HCT116 (cell line): ENCODE results near the gene RYR3. TPM values are rescaled to one million over a fixed set of nuclear protein-coding genes. Genes with fewer than 3 reads are reported as not detected.

Source experiments
- ATAC-seq: fragments of 200-7000 bp; cut with Tn5 transposase; 2 replicates; pipeline ENCODE4 v1.9.1; 2020; ENCODE audit warnings: mild to moderate bottlenecking, moderate library complexity
- BruUV-seq: library from RNA; stranded (reverse); fragments of 400-500 nt; replicated peaks from 2 replicates; lab custom pipeline; 2021; lab: Mats Ljungman, UMichigan
- CTCF ChIA-PET: fragments of 300-600 bp; sonication (Branson Sonifier 250); formaldehyde crosslinking; loops from one replicate; lab custom pipeline; 2021; ENCODE audit warnings: antibody characterized with exemption; lab: Charles Lee
- POLR2A ChIA-PET: fragments of 300-600, 350-600 bp; sonication (Branson Sonifier 250); formaldehyde crosslinking; loops from one replicate; lab custom pipeline; 2021; ENCODE audit warnings: antibody characterized with exemption; lab: Charles Lee
- RAD21 ChIA-PET, 2 experiments: fragments of 300-600 bp; sonication (Branson Sonifier 250); formaldehyde crosslinking; loops; one replicate each; lab custom pipeline; 2023; ENCODE audit warnings: low total read pairs in 2 of 2; ENCODE audit not compliant: uncharacterized antibody in 2 of 2, unreplicated experiment in 2 of 2, low non-redundant PET in 1 of 2; lab: Charles Lee
- DNase-seq: peaks from one replicate; pipeline ENCODE4 v3.0.0-alpha.2; 2010; ENCODE audit warnings: low read depth, low spot score
- H2AFZ ChIP-seq: fragments of 200-600 bp; shearing (Covaris generic), sonication (generic); 2 replicates; pipeline ENCODE4 v1.6.1; 2017; ENCODE audit warnings: low read depth, mixed run types, mixed read lengths, antibody characterized with exemption, low read length; ENCODE audit not compliant: poor library complexity, severe bottlenecking
- H3K27ac ChIP-seq: 2 replicates; pipeline ENCODE4 v1.5.1; 2012; ENCODE audit warnings: low read depth, low read length
- H3K27me3 ChIP-seq: fragments of 200-600 bp; sonication (generic); 2 replicates; pipeline ENCODE4 v1.6.1; 2016; ENCODE audit warnings: mixed run types, low read length, mixed read lengths; ENCODE audit not compliant: insufficient read depth
- H3K36me3 ChIP-seq, 2 experiments: fragments of 200-500 bp in 1 of 2; fragments of 200-600 bp in 1 of 2; sonication (Bioruptor generic) in 1 of 2; sonication (generic) in 1 of 2; 2 replicates each; pipeline versions ENCODE4 v1.5.1 to v1.6.1; 2014 to 2016; ENCODE audit warnings: low read length in 2 of 2, inconsistent platforms in 1 of 2, mixed read lengths in 1 of 2, mixed run types in 1 of 2; ENCODE audit not compliant: insufficient read depth in 2 of 2, control insufficient read depth in 1 of 2
- H3K4me1 ChIP-seq, 2 experiments: fragments of 200-600 bp in 1 of 2; sonication (generic) in 1 of 2; 2 replicates each; pipeline versions ENCODE4 v1.5.1 to v1.6.1; 2012 to 2017; ENCODE audit warnings: low read length in 2 of 2, inconsistent platforms in 1 of 2, mild to moderate bottlenecking in 1 of 2, mixed read lengths in 1 of 2, mixed run types in 1 of 2, moderate library complexity in 1 of 2; ENCODE audit not compliant: insufficient read depth in 2 of 2, control insufficient read depth in 1 of 2
- H3K4me2 ChIP-seq: fragments of 200-600 bp; sonication (generic); 2 replicates; pipeline ENCODE4 v1.6.1; 2017; ENCODE audit warnings: mixed run types, low read length, mixed read lengths
- H3K4me3 ChIP-seq, 2 experiments: fragments of 200-600 bp in 1 of 2; sonication (generic) in 1 of 2; replicated peaks in 1 of 2; 2 replicates each; pipeline ENCODE4 v1.5.1; 2011 to 2016; ENCODE audit warnings: low read length in 2 of 2, control low read depth in 1 of 2, low read depth in 1 of 2, mild to moderate bottlenecking in 1 of 2, mixed read lengths in 1 of 2, mixed run types in 1 of 2
- H3K79me2 ChIP-seq: fragments of 200-600 bp; sonication (generic); 2 replicates; pipeline ENCODE4 v1.6.1; 2017; ENCODE audit warnings: mild to moderate bottlenecking, mixed run types, low read length, moderate library complexity, mixed read lengths; ENCODE audit not compliant: insufficient read depth
- H3K9ac ChIP-seq: fragments of 200-600 bp; sonication (generic); 2 replicates; pipeline ENCODE4 v1.6.1; 2016; ENCODE audit warnings: low read length, mixed read lengths
- H3K9me2 ChIP-seq: fragments of 200-600 bp; sonication (generic), shearing (Covaris generic); 2 replicates; pipeline ENCODE4 v1.6.1; 2017; ENCODE audit warnings: mixed run types, mild to moderate bottlenecking, moderate library complexity; ENCODE audit not compliant: insufficient read depth
- H3K9me3 ChIP-seq, 2 experiments: fragments of 200-500 bp in 1 of 2; fragments of 200-600 bp in 1 of 2; sonication (Bioruptor generic) in 1 of 2; sonication (generic) in 1 of 2; 2 replicates each; pipeline ENCODE4 v1.6.1; 2014 to 2017; ENCODE audit warnings: low read length in 2 of 2, mixed read lengths in 2 of 2, inconsistent platforms in 1 of 2, low read depth in 1 of 2, mild to moderate bottlenecking in 1 of 2, mixed run types in 1 of 2, moderate library complexity in 1 of 2; ENCODE audit not compliant: control insufficient read depth in 1 of 2, insufficient read depth in 1 of 2
- H4K20me1 ChIP-seq: fragments of 200-600 bp; sonication (generic), shearing (Covaris generic); 2 replicates; pipeline ENCODE4 v1.6.1; 2017; ENCODE audit warnings: mixed run types, mild to moderate bottlenecking, moderate library complexity; ENCODE audit not compliant: insufficient read depth
- CBX3 ChIP-seq: IDR thresholded peaks from 2 replicates; pipeline ENCODE4 v1.6.1; 2012; ENCODE audit warnings: low read depth
- CEBPB ChIP-seq: IDR thresholded peaks from 2 replicates; pipeline ENCODE4 v1.6.1; 2012; ENCODE audit warnings: low read depth
- EGR1 ChIP-seq: IDR thresholded peaks from 2 replicates; pipeline ENCODE4 v1.6.1; 2012; ENCODE audit warnings: low read depth
- ELF1 ChIP-seq: IDR thresholded peaks from 2 replicates; pipeline ENCODE4 v1.6.1; 2012; ENCODE audit warnings: low read depth, borderline replicate concordance
- EZH2 ChIP-seq: fragments of 200-600 bp; sonication (generic); IDR thresholded peaks from 2 replicates; pipeline ENCODE4 v1.6.1; 2017; ENCODE audit warnings: antibody characterized with exemption, mixed run types
- EZH2phosphoT487 ChIP-seq: fragments of 200-600 bp; IDR thresholded peaks from 2 replicates; pipeline ENCODE4 v1.6.1; 2018; ENCODE audit warnings: antibody characterized with exemption, borderline replicate concordance
- JUND ChIP-seq: IDR thresholded peaks from 2 replicates; pipeline ENCODE4 v1.6.1; 2012
- POLR2A ChIP-seq: IDR thresholded peaks from 2 replicates; pipeline ENCODE4 v1.7.0; 2011; ENCODE audit warnings: borderline replicate concordance; ENCODE audit not compliant: insufficient read depth, insufficient read length; ENCODE audit errors: extremely low read depth
- POLR2AphosphoS5 ChIP-seq: IDR thresholded peaks from 2 replicates; pipeline ENCODE4 v1.6.1; 2011; ENCODE audit warnings: mild to moderate bottlenecking, low read depth, low read length, moderate library complexity
- RAD21 ChIP-seq: IDR thresholded peaks from 2 replicates; pipeline ENCODE4 v1.6.1; 2012; ENCODE audit warnings: low read depth, mild to moderate bottlenecking
- SP1 ChIP-seq: IDR thresholded peaks from 2 replicates; pipeline ENCODE4 v1.6.1; 2012; ENCODE audit warnings: low read depth
- TCF7L2 ChIP-seq: IDR thresholded peaks from 2 replicates; pipeline ENCODE4 v1.7.0; 2011; ENCODE audit warnings: borderline replicate concordance, inconsistent platforms; ENCODE audit not compliant: insufficient read depth, insufficient read length; ENCODE audit errors: extremely low read depth
- YY1 ChIP-seq: IDR thresholded peaks from 2 replicates; pipeline ENCODE4 v1.6.1; 2011; ENCODE audit warnings: low read length, low read depth, moderate library complexity, mild to moderate bottlenecking; ENCODE audit not compliant: insufficient replicate concordance; ENCODE audit errors: extremely low read depth
- ZNF274 ChIP-seq: fragments of 200-500 bp; sonication (Bioruptor generic); IDR thresholded peaks from 2 replicates; pipeline ENCODE4 v1.6.1; 2014; ENCODE audit warnings: mild to moderate bottlenecking, low read depth, low read length, inconsistent platforms
- intact Hi-C: fragments of 100-400 bp; cut with micrococcal nuclease; formaldehyde crosslinking; loops from 2 replicates; pipeline ENCODE4 v1.10.0; 2022
- total RNA-seq: library from RNA; stranded (reverse); gene quantifications from one replicate; pipeline ENCODE4 v1.2.1, GENCODE V29; 2021; ENCODE audit not compliant: unreplicated experiment
- TF ChIP-seq, protein P1 (sequence below): IDR thresholded peaks from 2 replicates; pipeline ENCODE4 v1.6.1; 2012
- TF ChIP-seq, protein P2 (sequence below): IDR thresholded peaks from 2 replicates; pipeline ENCODE4 v1.6.1; 2011; ENCODE audit warnings: mild to moderate bottlenecking, low read length, moderate library complexity; ENCODE audit not compliant: insufficient replicate concordance; ENCODE audit errors: extremely low read depth
- TF ChIP-seq, protein P3 (sequence below): IDR thresholded peaks from 2 replicates; pipeline ENCODE4 v1.6.1; 2012; ENCODE audit warnings: low read depth

RYR3 gene
- total RNA-seq, 1 experiment from 2014 or later = not detected

DNA sequence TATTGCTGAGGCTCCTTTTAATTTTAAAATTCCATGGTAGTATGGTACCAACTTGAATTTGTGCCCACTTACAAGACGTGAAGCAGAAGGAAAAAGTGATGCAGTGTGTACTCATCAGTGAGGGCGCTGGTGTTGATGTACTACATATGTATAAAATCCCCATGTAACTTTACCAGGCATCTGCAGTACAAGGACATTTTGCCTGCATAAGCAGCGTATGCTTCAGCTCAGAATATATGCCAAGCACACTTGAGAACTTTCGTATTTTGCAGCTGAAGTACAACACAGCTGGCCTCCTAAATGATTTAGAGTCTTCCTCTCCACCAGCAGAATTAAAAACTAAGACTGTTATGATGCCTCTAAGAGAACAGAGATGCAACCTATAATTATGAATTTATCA lies 108.9 kb downstream of the RYR3 start (continued):
- TF ChIP-seq, protein P1, sequence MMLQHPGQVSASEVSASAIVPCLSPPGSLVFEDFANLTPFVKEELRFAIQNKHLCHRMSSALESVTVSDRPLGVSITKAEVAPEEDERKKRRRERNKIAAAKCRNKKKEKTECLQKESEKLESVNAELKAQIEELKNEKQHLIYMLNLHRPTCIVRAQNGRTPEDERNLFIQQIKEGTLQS = no peak
- TF ChIP-seq, protein P2, sequence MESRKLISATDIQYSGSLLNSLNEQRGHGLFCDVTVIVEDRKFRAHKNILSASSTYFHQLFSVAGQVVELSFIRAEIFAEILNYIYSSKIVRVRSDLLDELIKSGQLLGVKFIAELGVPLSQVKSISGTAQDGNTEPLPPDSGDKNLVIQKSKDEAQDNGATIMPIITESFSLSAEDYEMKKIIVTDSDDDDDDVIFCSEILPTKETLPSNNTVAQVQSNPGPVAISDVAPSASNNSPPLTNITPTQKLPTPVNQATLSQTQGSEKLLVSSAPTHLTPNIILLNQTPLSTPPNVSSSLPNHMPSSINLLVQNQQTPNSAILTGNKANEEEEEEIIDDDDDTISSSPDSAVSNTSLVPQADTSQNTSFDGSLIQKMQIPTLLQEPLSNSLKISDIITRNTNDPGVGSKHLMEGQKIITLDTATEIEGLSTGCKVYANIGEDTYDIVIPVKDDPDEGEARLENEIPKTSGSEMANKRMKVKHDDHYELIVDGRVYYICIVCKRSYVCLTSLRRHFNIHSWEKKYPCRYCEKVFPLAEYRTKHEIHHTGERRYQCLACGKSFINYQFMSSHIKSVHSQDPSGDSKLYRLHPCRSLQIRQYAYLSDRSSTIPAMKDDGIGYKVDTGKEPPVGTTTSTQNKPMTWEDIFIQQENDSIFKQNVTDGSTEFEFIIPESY = no peak
- TF ChIP-seq POLR2AphosphoS5 = no peak
- no peak for TF ChIP-seq EZH2phosphoT487

DNA sequence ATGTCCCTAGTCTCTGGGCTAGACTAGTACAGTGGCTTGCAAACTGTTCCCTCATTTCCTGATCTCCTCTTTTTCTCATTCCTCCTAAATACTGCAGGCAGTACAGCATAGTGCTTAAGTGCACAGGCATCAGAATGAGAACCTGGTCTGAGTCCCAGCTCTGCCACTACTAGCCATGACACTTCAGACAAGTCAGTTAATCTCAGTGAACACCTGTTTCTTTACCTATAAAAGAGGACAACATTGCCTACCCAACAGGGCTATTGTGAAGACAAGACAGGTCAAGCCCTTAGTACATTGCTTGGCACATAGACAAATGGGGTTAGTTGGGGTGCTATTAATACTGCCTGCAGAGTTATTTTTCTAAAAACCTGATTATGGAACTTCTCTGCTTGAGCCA lies 113.3 kb downstream of the RYR3 start:
- H2AFZ ChIP-seq = no peak overlapping the region
- TF ChIP-seq EZH2phosphoT487 (no peak), YY1 (no peak), POLR2A (no peak), ZNF274 (no peak), ELF1 (no peak), EGR1 (no peak), CBX3 (no peak), TCF7L2 (no peak), EZH2 (no peak), RAD21 (no peak), JUND (no peak), CEBPB (no peak), POLR2AphosphoS5 (no peak), SP1 (no peak)
- TF ChIP-seq, protein P3, sequence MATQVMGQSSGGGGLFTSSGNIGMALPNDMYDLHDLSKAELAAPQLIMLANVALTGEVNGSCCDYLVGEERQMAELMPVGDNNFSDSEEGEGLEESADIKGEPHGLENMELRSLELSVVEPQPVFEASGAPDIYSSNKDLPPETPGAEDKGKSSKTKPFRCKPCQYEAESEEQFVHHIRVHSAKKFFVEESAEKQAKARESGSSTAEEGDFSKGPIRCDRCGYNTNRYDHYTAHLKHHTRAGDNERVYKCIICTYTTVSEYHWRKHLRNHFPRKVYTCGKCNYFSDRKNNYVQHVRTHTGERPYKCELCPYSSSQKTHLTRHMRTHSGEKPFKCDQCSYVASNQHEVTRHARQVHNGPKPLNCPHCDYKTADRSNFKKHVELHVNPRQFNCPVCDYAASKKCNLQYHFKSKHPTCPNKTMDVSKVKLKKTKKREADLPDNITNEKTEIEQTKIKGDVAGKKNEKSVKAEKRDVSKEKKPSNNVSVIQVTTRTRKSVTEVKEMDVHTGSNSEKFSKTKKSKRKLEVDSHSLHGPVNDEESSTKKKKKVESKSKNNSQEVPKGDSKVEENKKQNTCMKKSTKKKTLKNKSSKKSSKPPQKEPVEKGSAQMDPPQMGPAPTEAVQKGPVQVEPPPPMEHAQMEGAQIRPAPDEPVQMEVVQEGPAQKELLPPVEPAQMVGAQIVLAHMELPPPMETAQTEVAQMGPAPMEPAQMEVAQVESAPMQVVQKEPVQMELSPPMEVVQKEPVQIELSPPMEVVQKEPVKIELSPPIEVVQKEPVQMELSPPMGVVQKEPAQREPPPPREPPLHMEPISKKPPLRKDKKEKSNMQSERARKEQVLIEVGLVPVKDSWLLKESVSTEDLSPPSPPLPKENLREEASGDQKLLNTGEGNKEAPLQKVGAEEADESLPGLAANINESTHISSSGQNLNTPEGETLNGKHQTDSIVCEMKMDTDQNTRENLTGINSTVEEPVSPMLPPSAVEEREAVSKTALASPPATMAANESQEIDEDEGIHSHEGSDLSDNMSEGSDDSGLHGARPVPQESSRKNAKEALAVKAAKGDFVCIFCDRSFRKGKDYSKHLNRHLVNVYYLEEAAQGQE = no peak
- TF ChIP-seq, protein P2 = no peak
- TF ChIP-seq, protein P1 = no peak
- ATAC-seq (no peak), DNase-seq (no peak)
- no peak overlapping the region for H3K4me3 ChIP-seq
- H4K20me1 ChIP-seq = no peaks in the 10 kb centered on the region
- H3K79me2 ChIP-seq = no peaks in the 10 kb centered on the region
- no peak overlapping the region for H3K9ac ChIP-seq
- no peaks in the 10 kb centered on the region for H3K9me3 ChIP-seq
- no peaks in the 10 kb centered on the region for H3K9me2 ChIP-seq
- H3K4me1 ChIP-seq = no peaks in the 10 kb centered on the region
- CTCF ChIA-PET = no interaction called here
- H3K4me2 ChIP-seq = no peak overlapping the region
- intact Hi-C loops = no loop called here
- H3K27me3 ChIP-seq = peaks cover 66% of the 10 kb centered on the region
- no peak overlapping the region for H3K27ac ChIP-seq
- POLR2A ChIA-PET = no interaction called here
- RAD21 ChIA-PET = no interaction called here
- BruUV-seq = no TSS peak
- no peaks in the 10 kb centered on the region for H3K36me3 ChIP-seq
